ENCODE results near the gene PLPP4. TPM values are rescaled to one million over a fixed set of nuclear protein-coding genes. Genes with fewer than 3 reads are reported as not detected.

PLPP4 gene
- total and polyA plus RNA-seq, 10 of the 15 experiments (the other 5 are each of a cell fraction or from before 2014, with no cell fraction given), result 0.08 to 3.1 (median 0.26) TPM; not detected in 3

GRCh38 chr10:120586471-120586872 lies 129.4 kb downstream of the PLPP4 start:
- intact Hi-C loops (cut with micrococcal nuclease; ENCODE audit: unreplicated experiment) (no loop called here), in situ Hi-C loops (cut with MboI) (no loop called here)
- CTCF ChIA-PET, result interaction anchor here (1.2 kb wide), 1 partner anchor 15 kb away, joined by 7 read pairs; no protein-coding TSS in a partner anchor
- FAIRE-seq (no peak), ATAC-seq (no peak), DNase-seq (ENCODE audit: low read depth, low spot score) (no peak)
- no peak for TF ChIP-seq NFYB (IDR thresholded peaks at IDR 0.05; ENCODE audit: insufficient read depth, low read depth, low read length)
- no peak for TF ChIP-seq TAF1 (IDR thresholded peaks at IDR 0.05; ENCODE audit: borderline replicate concordance, low read depth, low read length)
- TF ChIP-seq ZNF217 (IDR thresholded peaks at IDR 0.05), result no peak
- no peak for TF ChIP-seq PAX5 (IDR thresholded peaks at IDR 0.05; ENCODE audit: borderline replicate concordance, low read depth, low read length)
- TF ChIP-seq, protein P1, sequence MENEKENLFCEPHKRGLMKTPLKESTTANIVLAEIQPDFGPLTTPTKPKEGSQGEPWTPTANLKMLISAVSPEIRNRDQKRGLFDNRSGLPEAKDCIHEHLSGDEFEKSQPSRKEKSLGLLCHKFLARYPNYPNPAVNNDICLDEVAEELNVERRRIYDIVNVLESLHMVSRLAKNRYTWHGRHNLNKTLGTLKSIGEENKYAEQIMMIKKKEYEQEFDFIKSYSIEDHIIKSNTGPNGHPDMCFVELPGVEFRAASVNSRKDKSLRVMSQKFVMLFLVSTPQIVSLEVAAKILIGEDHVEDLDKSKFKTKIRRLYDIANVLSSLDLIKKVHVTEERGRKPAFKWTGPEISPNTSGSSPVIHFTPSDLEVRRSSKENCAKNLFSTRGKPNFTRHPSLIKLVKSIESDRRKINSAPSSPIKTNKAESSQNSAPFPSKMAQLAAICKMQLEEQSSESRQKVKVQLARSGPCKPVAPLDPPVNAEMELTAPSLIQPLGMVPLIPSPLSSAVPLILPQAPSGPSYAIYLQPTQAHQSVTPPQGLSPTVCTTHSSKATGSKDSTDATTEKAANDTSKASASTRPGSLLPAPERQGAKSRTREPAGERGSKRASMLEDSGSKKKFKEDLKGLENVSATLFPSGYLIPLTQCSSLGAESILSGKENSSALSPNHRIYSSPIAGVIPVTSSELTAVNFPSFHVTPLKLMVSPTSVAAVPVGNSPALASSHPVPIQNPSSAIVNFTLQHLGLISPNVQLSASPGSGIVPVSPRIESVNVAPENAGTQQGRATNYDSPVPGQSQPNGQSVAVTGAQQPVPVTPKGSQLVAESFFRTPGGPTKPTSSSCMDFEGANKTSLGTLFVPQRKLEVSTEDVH (IDR thresholded peaks at IDR 0.05; ENCODE audit: low read depth, partially characterized antibody), result no peak
- TF ChIP-seq, protein P2, sequence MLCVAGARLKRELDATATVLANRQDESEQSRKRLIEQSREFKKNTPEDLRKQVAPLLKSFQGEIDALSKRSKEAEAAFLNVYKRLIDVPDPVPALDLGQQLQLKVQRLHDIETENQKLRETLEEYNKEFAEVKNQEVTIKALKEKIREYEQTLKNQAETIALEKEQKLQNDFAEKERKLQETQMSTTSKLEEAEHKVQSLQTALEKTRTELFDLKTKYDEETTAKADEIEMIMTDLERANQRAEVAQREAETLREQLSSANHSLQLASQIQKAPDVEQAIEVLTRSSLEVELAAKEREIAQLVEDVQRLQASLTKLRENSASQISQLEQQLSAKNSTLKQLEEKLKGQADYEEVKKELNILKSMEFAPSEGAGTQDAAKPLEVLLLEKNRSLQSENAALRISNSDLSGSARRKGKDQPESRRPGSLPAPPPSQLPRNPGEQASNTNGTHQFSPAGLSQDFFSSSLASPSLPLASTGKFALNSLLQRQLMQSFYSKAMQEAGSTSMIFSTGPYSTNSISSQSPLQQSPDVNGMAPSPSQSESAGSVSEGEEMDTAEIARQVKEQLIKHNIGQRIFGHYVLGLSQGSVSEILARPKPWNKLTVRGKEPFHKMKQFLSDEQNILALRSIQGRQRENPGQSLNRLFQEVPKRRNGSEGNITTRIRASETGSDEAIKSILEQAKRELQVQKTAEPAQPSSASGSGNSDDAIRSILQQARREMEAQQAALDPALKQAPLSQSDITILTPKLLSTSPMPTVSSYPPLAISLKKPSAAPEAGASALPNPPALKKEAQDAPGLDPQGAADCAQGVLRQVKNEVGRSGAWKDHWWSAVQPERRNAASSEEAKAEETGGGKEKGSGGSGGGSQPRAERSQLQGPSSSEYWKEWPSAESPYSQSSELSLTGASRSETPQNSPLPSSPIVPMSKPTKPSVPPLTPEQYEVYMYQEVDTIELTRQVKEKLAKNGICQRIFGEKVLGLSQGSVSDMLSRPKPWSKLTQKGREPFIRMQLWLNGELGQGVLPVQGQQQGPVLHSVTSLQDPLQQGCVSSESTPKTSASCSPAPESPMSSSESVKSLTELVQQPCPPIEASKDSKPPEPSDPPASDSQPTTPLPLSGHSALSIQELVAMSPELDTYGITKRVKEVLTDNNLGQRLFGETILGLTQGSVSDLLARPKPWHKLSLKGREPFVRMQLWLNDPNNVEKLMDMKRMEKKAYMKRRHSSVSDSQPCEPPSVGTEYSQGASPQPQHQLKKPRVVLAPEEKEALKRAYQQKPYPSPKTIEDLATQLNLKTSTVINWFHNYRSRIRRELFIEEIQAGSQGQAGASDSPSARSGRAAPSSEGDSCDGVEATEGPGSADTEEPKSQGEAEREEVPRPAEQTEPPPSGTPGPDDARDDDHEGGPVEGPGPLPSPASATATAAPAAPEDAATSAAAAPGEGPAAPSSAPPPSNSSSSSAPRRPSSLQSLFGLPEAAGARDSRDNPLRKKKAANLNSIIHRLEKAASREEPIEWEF (IDR thresholded peaks at IDR 0.05; ENCODE audit: insufficient replicate concordance, low read depth, low read length), result no peak
- no peak for TF ChIP-seq CREB1 (IDR thresholded peaks at IDR 0.05; ENCODE audit: low read depth)
- no peak for TF ChIP-seq EZH2 (IDR thresholded peaks at IDR 0.05; ENCODE audit: borderline replicate concordance, control insufficient read depth, low read depth, low read length)
- TF ChIP-seq, protein P3, sequence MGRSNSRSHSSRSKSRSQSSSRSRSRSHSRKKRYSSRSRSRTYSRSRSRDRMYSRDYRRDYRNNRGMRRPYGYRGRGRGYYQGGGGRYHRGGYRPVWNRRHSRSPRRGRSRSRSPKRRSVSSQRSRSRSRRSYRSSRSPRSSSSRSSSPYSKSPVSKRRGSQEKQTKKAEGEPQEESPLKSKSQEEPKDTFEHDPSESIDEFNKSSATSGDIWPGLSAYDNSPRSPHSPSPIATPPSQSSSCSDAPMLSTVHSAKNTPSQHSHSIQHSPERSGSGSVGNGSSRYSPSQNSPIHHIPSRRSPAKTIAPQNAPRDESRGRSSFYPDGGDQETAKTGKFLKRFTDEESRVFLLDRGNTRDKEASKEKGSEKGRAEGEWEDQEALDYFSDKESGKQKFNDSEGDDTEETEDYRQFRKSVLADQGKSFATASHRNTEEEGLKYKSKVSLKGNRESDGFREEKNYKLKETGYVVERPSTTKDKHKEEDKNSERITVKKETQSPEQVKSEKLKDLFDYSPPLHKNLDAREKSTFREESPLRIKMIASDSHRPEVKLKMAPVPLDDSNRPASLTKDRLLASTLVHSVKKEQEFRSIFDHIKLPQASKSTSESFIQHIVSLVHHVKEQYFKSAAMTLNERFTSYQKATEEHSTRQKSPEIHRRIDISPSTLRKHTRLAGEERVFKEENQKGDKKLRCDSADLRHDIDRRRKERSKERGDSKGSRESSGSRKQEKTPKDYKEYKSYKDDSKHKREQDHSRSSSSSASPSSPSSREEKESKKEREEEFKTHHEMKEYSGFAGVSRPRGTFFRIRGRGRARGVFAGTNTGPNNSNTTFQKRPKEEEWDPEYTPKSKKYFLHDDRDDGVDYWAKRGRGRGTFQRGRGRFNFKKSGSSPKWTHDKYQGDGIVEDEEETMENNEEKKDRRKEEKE (IDR thresholded peaks at IDR 0.05), result no peak
- TF ChIP-seq NBN (IDR thresholded peaks at IDR 0.05), result no peak
- SMC1A ChIA-PET (ENCODE audit: uncharacterized antibody, unreplicated experiment), result interaction anchor here (1.2 kb wide), 1 partner anchor 30 kb away, joined by 4 read pairs; no protein-coding TSS in a partner anchor
- Histone ChIP-seq H3K4me1 (ENCODE audit: control insufficient read depth, insufficient read depth, low read length) (no peaks in the 10 kb centered on the region), H3K27me3 (replicated peaks in 1 of 2; ENCODE audit: control insufficient read depth in 2 of 2, insufficient read depth in 2 of 2, low read length in 1 of 2) (no peaks in the 10 kb centered on the region), H3K4me2 (ENCODE audit: control insufficient read depth, insufficient read depth) (no peak overlapping the region), H3K36me3 (ENCODE audit: control insufficient read depth in 2 of 2, insufficient read depth in 2 of 2, low read length in 1 of 2) (no peaks in the 10 kb centered on the region), H3K4me3 (no peak overlapping the region), H3K9ac (ENCODE audit: control insufficient read depth, insufficient read depth, low read length) (no peak overlapping the region), H2AFZ (ENCODE audit: control insufficient read depth, low read depth, low read length) (no peak overlapping the region), H3K9me3 (replicated peaks; ENCODE audit: control insufficient read depth, insufficient read depth, low read length) (no peaks in the 10 kb centered on the region), H4K20me1 (ENCODE audit: control insufficient read depth, insufficient read depth) (no peaks in the 10 kb centered on the region), H3K79me2 (ENCODE audit: control insufficient read depth, insufficient read depth, low read length) (no peaks in the 10 kb centered on the region), H3K27ac (ENCODE audit: control insufficient read depth, insufficient read depth) (no peak overlapping the region)
- WGBS (ENCODE audit: insufficient coverage, insufficient replicate concordance, low lambda C conversion rate, missing lambda C conversion rate), result 35% methylated on average over 3 of the region's 3 CpGs
- RAD21 ChIA-PET (ENCODE audit: unreplicated experiment), result no interaction called here
- POLR2A ChIA-PET, result no interaction called here
- BruUV-seq (replicated peaks), result no TSS peak

All from GM12878 (cell line).